Activated naive CD8-positive, alpha-beta T cell treated with anti-CD3 and anti-CD28 coated beads for 36 hours (primary cell): ENCODE results near the gene PTPRN2. TPM values are rescaled to one million over a fixed set of nuclear protein-coding genes. Genes with fewer than 3 reads are reported as not detected.

Experiments
- DNase-seq: peaks from one replicate; pipeline ENCODE4 v3.0.0; 2021
- H3K27ac Mint-ChIP-seq: one replicate; pipeline ENCODE4 v1.8.0; 2022; ENCODE audit warnings: mild to moderate bottlenecking, moderate library complexity, mixed read lengths
- H3K27me3 Mint-ChIP-seq: one replicate; pipeline ENCODE4 v1.8.0; 2022; ENCODE audit warnings: mild to moderate bottlenecking, mixed read lengths
- H3K36me3 Mint-ChIP-seq: one replicate; pipeline ENCODE4 v1.8.0; 2021; ENCODE audit warnings: mild to moderate bottlenecking, mixed read lengths
- H3K4me1 Mint-ChIP-seq: one replicate; pipeline ENCODE4 v1.8.0; 2021; ENCODE audit warnings: mixed read lengths
- H3K4me3 Mint-ChIP-seq: one replicate; pipeline ENCODE4 v1.8.0; 2022; ENCODE audit warnings: mild to moderate bottlenecking, moderate library complexity, mixed read lengths
- H3K9me3 Mint-ChIP-seq: one replicate; pipeline ENCODE4 v1.8.0; 2022; ENCODE audit warnings: mixed read lengths
- total RNA-seq, 2 experiments: library from RNA; stranded (reverse); gene quantifications; one replicate each; pipeline ENCODE4 v1.2.3, GENCODE V29; 2021

PTPRN2 gene
- total RNA-seq, 2 experiments from 2014 or later = 0.72 to 0.74 TPM

GRCh38 chr7:157952841-157953645, 634.6 kb downstream of the PTPRN2 start:
- Mint-ChIP-seq H3K27ac (no peak overlapping the region), H3K9me3 (peaks cover 4% of the 10 kb centered on the region), H3K4me3 (no peak overlapping the region), H3K36me3 (no peaks in the 10 kb centered on the region), H3K27me3 (no peaks in the 10 kb centered on the region), H3K4me1 (no peaks in the 10 kb centered on the region)
- no peak for DNase-seq

DNA sequence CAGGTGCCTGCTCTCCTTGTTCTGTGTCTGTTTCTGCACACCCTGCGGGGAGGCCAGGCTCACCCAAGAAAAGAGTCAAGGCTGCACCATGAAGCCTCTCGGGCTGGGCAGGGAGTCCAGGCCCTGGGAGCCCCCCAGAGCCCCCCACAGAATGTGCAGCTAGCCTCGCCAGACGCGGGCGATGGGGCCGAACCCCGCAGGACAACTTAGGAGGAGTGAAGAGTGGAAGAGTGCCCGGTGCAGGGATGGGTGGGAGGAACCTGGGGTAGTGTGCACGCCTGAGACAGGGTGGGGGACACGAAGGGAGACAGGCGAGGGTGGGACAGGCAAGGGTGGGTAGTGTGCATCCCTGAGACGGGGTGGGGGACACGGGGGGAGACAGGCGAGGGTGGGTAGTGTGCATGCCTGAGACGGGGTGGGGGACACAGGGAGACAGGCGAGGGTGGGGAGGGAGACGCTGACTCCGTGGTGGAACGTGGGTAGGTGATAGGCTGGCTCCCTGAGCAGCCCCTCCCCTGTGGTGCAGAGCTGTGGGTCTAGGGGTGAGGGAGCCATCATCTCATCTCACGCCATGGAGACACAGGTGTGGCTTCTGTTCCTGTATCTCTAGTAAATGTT, 635.5 kb downstream of the PTPRN2 start:
- Mint-ChIP-seq H3K4me3 (no peak overlapping the region), H3K4me1 (no peaks in the 10 kb centered on the region), H3K27me3 (no peaks in the 10 kb centered on the region), H3K27ac (no peak overlapping the region), H3K36me3 (no peaks in the 10 kb centered on the region), H3K9me3 (peaks cover 7% of the 10 kb centered on the region)
- DNase-seq = no peak

DNA sequence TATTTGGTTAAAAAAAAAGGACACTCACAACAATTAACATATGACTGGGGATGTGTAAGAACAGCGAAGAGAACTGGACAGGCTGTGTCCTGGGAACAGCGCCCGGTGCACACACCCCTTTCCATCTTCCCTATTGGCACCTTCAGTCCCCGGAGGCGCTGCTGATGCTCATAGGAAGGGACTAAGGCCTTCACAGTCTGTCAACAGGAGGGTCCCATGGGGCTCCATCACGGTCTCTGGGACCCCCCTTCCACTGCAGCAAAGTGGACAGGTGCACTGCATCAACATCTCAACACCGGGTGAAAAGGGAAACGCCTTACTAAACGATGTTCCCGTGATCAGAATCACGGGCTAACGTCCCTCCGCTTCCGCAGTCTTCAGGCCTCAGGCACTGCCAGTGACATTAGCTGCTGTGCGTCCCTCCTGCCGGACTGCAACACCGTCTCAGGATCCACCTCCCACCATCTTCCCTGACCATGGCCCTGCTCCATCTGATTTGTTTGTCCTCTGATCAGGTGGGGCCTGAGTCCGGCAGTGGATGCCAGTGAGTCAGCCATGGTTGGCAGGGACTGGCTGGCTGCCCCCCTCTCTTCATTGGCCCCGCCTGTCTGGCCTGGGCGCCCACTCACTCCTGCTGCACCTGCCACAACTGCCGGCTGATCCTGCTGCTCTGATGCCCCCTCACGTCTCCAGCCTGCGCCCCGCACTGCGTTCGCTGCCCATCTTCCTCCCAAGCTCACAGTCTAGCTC, 636.1 kb downstream of the PTPRN2 start:
- peaks cover 1% of the 10 kb centered on the region for H3K36me3 Mint-ChIP-seq
- no peak for DNase-seq
- no peaks in the 10 kb centered on the region for H3K4me1 Mint-ChIP-seq
- H3K4me3 Mint-ChIP-seq = no peak overlapping the region
- H3K27me3 Mint-ChIP-seq = no peaks in the 10 kb centered on the region
- H3K27ac Mint-ChIP-seq = no peak overlapping the region
- peaks cover 9% of the 10 kb centered on the region for H3K9me3 Mint-ChIP-seq

DNA sequence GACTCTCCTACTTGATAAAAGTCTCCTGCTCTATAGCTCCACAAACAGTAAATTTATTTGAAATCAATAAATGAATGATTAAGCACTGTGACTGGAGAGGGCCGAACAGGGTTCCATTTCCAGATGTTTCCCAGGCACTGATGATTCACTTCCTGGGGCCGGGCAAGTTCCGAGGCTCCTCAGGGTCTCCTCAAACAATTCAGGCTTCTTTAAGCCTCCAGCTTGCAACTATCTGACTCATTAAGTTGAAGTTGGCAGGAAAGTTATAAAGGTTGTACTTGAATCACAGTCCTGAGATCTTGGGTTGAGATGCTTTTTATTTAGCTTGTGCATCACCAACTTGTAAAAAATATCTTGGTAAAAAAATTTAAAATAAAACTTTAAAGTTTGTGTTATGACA, 637.9 kb downstream of the PTPRN2 start:
- peaks cover 3% of the 10 kb centered on the region for H3K36me3 Mint-ChIP-seq
- no peak overlapping the region for H3K27ac Mint-ChIP-seq
- no peaks in the 10 kb centered on the region for H3K4me1 Mint-ChIP-seq
- H3K9me3 Mint-ChIP-seq = peaks cover 10% of the 10 kb centered on the region
- no peaks in the 10 kb centered on the region for H3K27me3 Mint-ChIP-seq
- no peak overlapping the region for H3K4me3 Mint-ChIP-seq
- DNase-seq = no peak

- H3K4me1 Mint-ChIP-seq = no peaks in the 10 kb centered on the region
- H3K9me3 Mint-ChIP-seq = peaks cover 10% of the 10 kb centered on the region
- no peaks in the 10 kb centered on the region for H3K27me3 Mint-ChIP-seq
- H3K4me3 Mint-ChIP-seq = no peak overlapping the region
- DNase-seq = no peak
- H3K27ac Mint-ChIP-seq = no peak overlapping the region
- peaks cover 3% of the 10 kb centered on the region for H3K36me3 Mint-ChIP-seq
Measured at GRCh38 chr7:157947504-157947903, 640.1 kb downstream of the PTPRN2 start.

DNA sequence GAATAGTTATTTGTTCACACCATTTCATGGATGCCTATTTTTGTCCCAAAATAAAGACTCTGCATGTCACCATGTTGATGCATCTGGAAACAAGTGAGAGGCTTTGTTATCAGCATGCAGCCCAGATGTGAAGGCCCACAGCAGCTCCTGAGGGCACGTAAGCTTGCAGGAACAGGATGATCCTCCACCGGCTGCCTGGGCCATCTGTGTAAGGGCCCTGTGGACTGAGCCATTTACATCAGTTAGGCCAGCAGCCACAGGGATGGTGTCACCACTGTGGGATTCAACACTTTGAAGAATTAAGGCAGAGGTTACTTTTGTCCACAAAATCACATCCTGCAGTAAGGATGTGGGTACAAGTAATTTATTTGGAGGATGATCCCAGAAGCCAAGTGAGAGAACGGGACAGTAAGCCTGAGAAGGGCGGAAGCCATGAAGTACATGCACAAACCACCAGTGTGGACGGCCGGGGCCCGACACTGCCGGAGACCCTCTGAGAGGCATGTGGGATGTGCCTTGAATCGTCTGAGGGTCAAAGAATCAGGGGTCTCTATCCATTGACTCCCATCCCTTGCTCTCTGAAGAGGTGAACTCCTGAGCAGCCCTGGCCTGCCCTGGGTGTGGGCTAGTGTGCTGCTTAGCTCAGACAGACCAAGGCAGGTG, 641.1 kb downstream of the PTPRN2 start:
- Mint-ChIP-seq H3K27me3 (no peaks in the 10 kb centered on the region), H3K9me3 (peaks cover 10% of the 10 kb centered on the region), H3K36me3 (peaks cover 3% of the 10 kb centered on the region), H3K4me3 (no peak overlapping the region), H3K27ac (no peak overlapping the region), H3K4me1 (no peaks in the 10 kb centered on the region)
- DNase-seq = no peak

DNA sequence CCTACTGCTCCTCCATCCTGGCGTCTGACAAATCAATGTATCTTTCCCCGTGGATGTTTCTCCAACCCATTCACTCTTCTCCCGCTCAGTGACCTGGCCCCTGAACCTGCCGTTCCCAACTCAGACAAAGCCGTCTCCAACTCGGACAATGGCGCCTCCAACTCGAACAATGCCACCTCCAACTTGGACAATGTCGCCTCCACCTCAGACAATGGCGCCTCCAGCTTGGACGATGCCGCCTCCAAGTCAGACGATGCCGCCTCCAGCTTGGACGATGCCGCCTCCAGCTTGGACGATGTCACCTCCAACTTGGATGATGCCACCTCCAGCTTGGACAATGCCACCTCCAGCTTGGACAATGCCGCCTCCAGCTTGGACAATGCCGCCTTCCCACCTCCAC, 642.2 kb downstream of the PTPRN2 start:
- no peaks in the 10 kb centered on the region for H3K4me1 Mint-ChIP-seq
- H3K9me3 Mint-ChIP-seq = peaks cover 10% of the 10 kb centered on the region
- no peak overlapping the region for H3K27ac Mint-ChIP-seq
- no peak for DNase-seq
- peaks cover 3% of the 10 kb centered on the region for H3K36me3 Mint-ChIP-seq
- no peak overlapping the region for H3K4me3 Mint-ChIP-seq
- no peaks in the 10 kb centered on the region for H3K27me3 Mint-ChIP-seq

DNA sequence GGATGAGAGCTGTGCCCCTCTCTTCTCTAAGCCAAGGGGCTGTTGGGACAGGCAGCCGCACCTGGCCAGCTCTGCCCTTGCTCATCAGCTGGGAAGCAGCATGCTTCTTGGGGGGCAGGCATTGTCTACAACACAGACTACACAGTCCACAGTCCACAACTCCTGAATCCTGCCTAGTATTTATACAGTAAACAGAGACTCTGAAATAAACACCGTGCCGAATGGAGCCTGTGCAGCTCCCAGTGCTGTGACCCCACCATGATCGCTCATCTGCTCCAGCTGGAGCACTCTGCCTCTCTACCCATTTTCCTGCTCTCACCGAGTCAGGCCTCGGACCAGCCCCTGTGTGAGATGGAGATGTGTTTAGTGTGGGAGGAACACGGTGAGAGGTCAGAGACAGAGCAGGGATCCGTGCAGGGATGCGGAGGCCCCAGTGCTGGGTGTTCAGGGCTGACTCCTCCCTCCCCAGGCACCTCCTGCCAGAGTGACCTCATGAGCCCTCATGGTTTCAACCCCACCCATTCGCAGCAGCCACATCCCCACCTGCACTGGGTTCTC, 642.8 kb downstream of the PTPRN2 start:
- peaks cover 10% of the 10 kb centered on the region for H3K9me3 Mint-ChIP-seq
- H3K4me3 Mint-ChIP-seq = no peak overlapping the region
- DNase-seq = no peak
- no peaks in the 10 kb centered on the region for H3K4me1 Mint-ChIP-seq
- no peaks in the 10 kb centered on the region for H3K27me3 Mint-ChIP-seq
- H3K36me3 Mint-ChIP-seq = peaks cover 3% of the 10 kb centered on the region
- no peak overlapping the region for H3K27ac Mint-ChIP-seq

DNA sequence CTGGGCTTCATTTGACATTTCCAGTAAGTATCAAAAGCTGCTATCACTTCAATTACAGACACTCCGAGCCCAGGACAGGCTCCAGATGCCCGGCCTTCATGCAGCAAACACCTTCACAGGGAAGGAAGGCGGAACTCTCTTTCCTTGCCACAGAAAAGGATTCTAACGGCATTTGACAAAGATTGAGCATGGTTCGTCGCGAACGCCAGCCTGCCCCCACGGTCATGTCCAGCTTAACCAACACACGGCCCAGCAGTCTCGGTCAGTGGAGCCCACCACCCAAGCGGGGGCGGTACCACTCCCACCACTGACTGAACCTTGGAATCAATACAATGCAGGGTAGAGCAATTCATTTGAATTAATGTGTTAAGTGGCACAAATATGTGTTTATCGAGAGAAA, 643.6 kb downstream of the PTPRN2 start:
- Mint-ChIP-seq H3K27me3 (no peaks in the 10 kb centered on the region), H3K27ac (no peak overlapping the region), H3K4me3 (no peak overlapping the region), H3K4me1 (no peaks in the 10 kb centered on the region), H3K36me3 (peaks cover 3% of the 10 kb centered on the region), H3K9me3 (peaks cover 10% of the 10 kb centered on the region)
- DNase-seq = no peak

DNA sequence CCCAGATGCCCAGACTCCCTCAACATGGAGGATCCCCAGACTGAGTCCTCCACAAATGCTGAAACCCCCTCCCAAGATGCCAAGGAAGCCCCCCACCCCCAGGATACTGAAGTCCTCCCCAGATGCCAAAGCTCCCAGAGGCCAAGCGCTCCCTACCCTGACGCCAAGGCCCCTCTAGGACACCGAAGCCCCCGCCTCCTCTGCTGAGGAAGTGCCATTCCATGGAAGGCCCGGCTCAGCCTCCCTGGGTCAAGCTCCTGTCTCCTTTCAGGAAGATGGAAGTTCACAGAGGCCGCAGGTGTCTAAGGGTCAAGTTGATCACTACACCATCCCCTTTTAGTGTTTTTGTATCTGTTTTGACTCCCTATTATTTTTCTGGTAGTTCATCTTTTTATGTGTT, 644.1 kb downstream of the PTPRN2 start:
- DNase-seq = no peak
- peaks cover 10% of the 10 kb centered on the region for H3K9me3 Mint-ChIP-seq
- H3K4me3 Mint-ChIP-seq = no peak overlapping the region
- H3K27ac Mint-ChIP-seq = no peak overlapping the region
- peaks cover 3% of the 10 kb centered on the region for H3K36me3 Mint-ChIP-seq
- no peaks in the 10 kb centered on the region for H3K4me1 Mint-ChIP-seq
- no peaks in the 10 kb centered on the region for H3K27me3 Mint-ChIP-seq

DNA sequence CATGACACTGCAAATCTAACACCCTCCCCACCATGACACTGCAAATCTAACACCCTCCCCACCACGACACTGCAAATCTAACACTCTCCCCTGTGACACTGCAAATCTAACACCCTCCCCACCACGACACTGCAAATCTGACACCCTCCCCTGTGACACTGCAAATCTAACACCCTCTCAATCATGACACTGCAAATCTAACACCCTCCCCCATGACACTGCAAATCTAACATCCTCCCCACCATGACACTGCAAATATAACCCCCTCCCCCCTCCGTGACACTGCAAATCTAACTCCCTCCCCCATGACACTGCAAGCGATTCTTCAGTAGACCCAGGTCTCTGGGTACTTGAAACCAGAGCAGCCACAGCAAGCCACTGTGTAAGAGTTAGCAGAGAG, 646.4 kb downstream of the PTPRN2 start:
- peaks cover 4% of the 10 kb centered on the region for H3K27me3 Mint-ChIP-seq
- no peak overlapping the region for H3K27ac Mint-ChIP-seq
- no peaks in the 10 kb centered on the region for H3K36me3 Mint-ChIP-seq
- DNase-seq = no peak
- no peak overlapping the region for H3K4me3 Mint-ChIP-seq
- H3K4me1 Mint-ChIP-seq = no peaks in the 10 kb centered on the region
- H3K9me3 Mint-ChIP-seq = no peaks in the 10 kb centered on the region

DNA sequence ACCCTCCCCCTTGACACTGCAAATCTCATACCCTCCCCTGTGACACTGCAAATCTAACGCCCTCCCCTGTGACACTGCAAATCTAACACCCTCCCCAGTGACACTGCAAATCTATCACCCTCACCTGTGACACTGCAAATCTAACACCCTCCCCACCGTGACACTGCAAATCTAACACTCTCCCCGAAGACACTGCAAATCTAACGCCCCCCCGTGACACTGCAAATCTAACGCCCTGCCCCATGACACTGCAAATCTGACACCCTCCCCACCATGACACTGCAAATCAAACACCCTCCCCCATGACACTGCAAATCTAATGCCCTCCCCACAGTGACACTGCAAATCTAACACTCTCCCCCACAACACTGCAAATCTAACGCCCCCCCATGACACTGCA, 647.1 kb downstream of the PTPRN2 start:
- no peak overlapping the region for H3K27ac Mint-ChIP-seq
- no peaks in the 10 kb centered on the region for H3K4me1 Mint-ChIP-seq
- peaks cover 4% of the 10 kb centered on the region for H3K27me3 Mint-ChIP-seq
- no peaks in the 10 kb centered on the region for H3K9me3 Mint-ChIP-seq
- no peak for DNase-seq
- no peaks in the 10 kb centered on the region for H3K36me3 Mint-ChIP-seq
- no peak overlapping the region for H3K4me3 Mint-ChIP-seq

- Mint-ChIP-seq H3K27me3 (peaks cover 4% of the 10 kb centered on the region), H3K4me3 (no peak overlapping the region), H3K4me1 (peaks cover 2% of the 10 kb centered on the region), H3K27ac (no peak overlapping the region), H3K36me3 (no peaks in the 10 kb centered on the region), H3K9me3 (peaks cover 4% of the 10 kb centered on the region)
- DNase-seq = no peak
Measured at GRCh38 chr7:157938211-157938610, 649.4 kb downstream of the PTPRN2 start.

- H3K4me1 Mint-ChIP-seq = peaks cover 6% of the 10 kb centered on the region
- peaks cover 9% of the 10 kb centered on the region for H3K9me3 Mint-ChIP-seq
- H3K27me3 Mint-ChIP-seq = peaks cover 9% of the 10 kb centered on the region
- no peak overlapping the region for H3K4me3 Mint-ChIP-seq
- no peak for DNase-seq
- H3K27ac Mint-ChIP-seq = no peak overlapping the region
- H3K36me3 Mint-ChIP-seq = peaks cover 5% of the 10 kb centered on the region
Measured at GRCh38 chr7:157937406-157937805, 650.2 kb downstream of the PTPRN2 start.

GRCh38 chr7:157936976-157937375, 650.6 kb downstream of the PTPRN2 start:
- peaks cover 8% of the 10 kb centered on the region for H3K36me3 Mint-ChIP-seq
- no peak for DNase-seq
- H3K27ac Mint-ChIP-seq = no peak overlapping the region
- H3K9me3 Mint-ChIP-seq = peaks cover 13% of the 10 kb centered on the region
- peaks cover 11% of the 10 kb centered on the region for H3K27me3 Mint-ChIP-seq
- H3K4me1 Mint-ChIP-seq = peaks cover 10% of the 10 kb centered on the region
- H3K4me3 Mint-ChIP-seq = no peak overlapping the region
